Measurements from ENCODE around the gene WDFY4.

DNA sequence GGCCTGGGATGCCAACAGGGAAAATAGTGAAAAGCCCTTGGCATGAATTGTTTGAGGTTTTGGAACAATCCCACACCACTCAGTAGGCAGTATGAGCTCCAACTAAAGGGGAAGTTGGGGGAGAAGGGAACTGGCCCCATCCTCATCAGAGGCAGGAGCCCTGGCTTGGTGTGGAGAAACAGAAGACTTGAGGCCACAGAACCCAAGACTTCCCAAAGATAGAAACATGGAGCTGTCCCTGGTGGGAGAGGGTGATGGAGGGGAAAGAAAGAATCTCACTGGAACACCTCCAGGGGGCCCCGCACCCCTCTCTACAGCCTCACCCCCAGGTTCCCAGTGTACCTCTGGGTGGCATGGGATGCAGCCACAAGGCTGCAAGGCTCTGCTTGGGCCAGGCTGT is 345.0 kb downstream of the WDFY4 start:
- TF ChIP-seq POLR2AphosphoS5 (IDR thresholded peaks at IDR 0.05; ENCODE audit: low read depth, low read length) (no peak), CTCF (IDR thresholded peaks at IDR 0.05) (no peak), REST (IDR thresholded peaks at IDR 0.05; ENCODE audit: insufficient read depth in 1 of 2, low read depth in 2 of 2, low read length in 1 of 2) (no peak)
